ENCODE results near the gene MGST2. TPM values are rescaled to one million over a fixed set of nuclear protein-coding genes. Genes with fewer than 3 reads are reported as not detected.

Gene MGST2
- total RNA-seq, 3 donors from 2014 or later: 64.3 to 134 (median 119) TPM

- no peak for DNase-seq
- no peak for ATAC-seq
- Histone ChIP-seq H3K4me3 (no peak overlapping the region), H3K9me3 (no peaks in the 10 kb centered on the region), H3K4me1 (ENCODE audit: low read depth) (peaks cover 31% of the 10 kb centered on the region), H3K36me3 (ENCODE audit: low read depth) (no peaks in the 10 kb centered on the region)
- no peak for TF ChIP-seq CTCF (IDR thresholded peaks at IDR 0.05)
- intact Hi-C loops (cut with DNase I, micrococcal nuclease): no loop called here
Observed at GRCh38 chr4:139663561-139664138, 2.0 kb upstream of the MGST2 start.

- peaks cover 31% of the 10 kb centered on the region for H3K4me1 ChIP-seq (ENCODE audit: low read depth)
Observed at GRCh38 chr4:139664442-139664841, 1.2 kb upstream of the MGST2 start.

GRCh38 chr4:139665079-139665689, 435 bp upstream of the MGST2 start:
- intact Hi-C loops (cut with DNase I, micrococcal nuclease): no loop called here

More at GRCh38 chr4:139664442-139664841, 1.2 kb upstream of the MGST2 start:
- no peak for DNase-seq
- intact Hi-C loops (cut with DNase I, micrococcal nuclease): no loop called here
- no peak overlapping the region for H3K4me3 ChIP-seq
- no peaks in the 10 kb centered on the region for H3K9me3 ChIP-seq
- no peak for TF ChIP-seq CTCF (IDR thresholded peaks at IDR 0.05)
- ATAC-seq: peak; percentile 25
- H3K36me3 ChIP-seq (ENCODE audit: low read depth): no peaks in the 10 kb centered on the region

DNA sequence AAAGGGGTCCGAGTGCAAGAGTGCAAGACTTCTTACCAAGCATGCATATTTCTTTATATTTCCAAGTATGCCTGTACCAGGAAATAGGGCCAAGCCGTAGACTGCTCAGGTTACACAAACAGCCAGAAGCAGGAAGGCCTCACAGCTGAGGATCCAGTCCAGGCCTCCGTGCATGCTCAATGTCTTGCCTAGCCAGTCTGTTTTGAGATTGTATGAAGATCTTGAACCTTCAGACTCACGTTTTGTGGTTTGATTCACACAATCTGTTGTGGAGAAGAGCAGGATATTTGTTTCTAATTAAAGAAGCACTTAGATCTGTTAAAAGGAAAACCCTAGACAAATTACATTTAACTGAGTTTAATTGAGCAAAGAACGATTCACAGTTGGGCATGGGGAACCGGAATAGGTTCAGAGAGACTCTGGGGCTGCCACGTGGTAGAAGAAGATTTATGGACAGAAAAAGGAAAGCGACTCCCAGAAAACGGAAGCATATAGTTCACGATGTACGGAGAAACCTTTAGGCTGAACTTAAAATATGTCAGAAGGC, 1.2 kb downstream of the MGST2 start:
- no peak for TF ChIP-seq CTCF (IDR thresholded peaks at IDR 0.05)
- H3K4me1 ChIP-seq (ENCODE audit: low read depth): peaks cover 25% of the 10 kb centered on the region
- no peaks in the 10 kb centered on the region for H3K36me3 ChIP-seq (ENCODE audit: low read depth)
- peak overlapping the region; percentile 32 for H3K4me3 ChIP-seq
- ATAC-seq: peak; percentile 67
- intact Hi-C loops (cut with DNase I, micrococcal nuclease): no loop called here
- DNase-seq: peak; percentile 64 to 73 (median 70)
- no peaks in the 10 kb centered on the region for H3K9me3 ChIP-seq

More at GRCh38 chr4:139665079-139665689, 435 bp upstream of the MGST2 start:
- DNase-seq (peak in 1 of 3 donors; percentile 44), ATAC-seq (no peak)
- Histone ChIP-seq H3K36me3 (ENCODE audit: low read depth) (no peaks in the 10 kb centered on the region), H3K9me3 (no peaks in the 10 kb centered on the region), H3K4me3 (no peak overlapping the region), H3K4me1 (ENCODE audit: low read depth) (peaks cover 31% of the 10 kb centered on the region)
- TF ChIP-seq CTCF (IDR thresholded peaks at IDR 0.05): no peak

DNA sequence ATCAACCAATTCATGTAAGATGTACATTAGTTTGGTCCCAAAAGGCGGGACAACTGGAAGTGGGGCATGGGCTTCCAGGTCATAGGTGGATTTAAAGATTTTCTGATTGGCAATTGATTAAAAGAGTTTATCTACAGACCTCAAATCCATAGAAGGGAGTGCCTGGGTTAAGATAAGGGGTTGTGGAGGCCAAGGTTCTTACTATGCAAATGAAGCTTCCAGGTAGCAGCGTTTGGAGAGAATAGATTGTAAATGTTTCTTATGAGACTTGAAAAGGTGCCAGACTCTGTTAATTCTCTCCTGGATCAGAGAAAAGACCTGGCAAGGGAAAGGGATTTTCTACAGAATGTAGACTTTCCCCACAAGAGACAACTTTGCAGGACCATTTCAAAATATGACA, 2.4 kb downstream of the MGST2 start:
- H3K36me3 ChIP-seq (ENCODE audit: low read depth): no peaks in the 10 kb centered on the region
- peak; percentile 11 for ATAC-seq
- intact Hi-C loops (cut with DNase I, micrococcal nuclease): no loop called here
- H3K4me3 ChIP-seq: no peak overlapping the region
- no peaks in the 10 kb centered on the region for H3K9me3 ChIP-seq
- peaks cover 23% of the 10 kb centered on the region for H3K4me1 ChIP-seq (ENCODE audit: low read depth)
- TF ChIP-seq CTCF (IDR thresholded peaks at IDR 0.05): no peak
- DNase-seq: no peak
